Measurements from ENCODE around the gene CBLC.

CBLC gene

DNA sequence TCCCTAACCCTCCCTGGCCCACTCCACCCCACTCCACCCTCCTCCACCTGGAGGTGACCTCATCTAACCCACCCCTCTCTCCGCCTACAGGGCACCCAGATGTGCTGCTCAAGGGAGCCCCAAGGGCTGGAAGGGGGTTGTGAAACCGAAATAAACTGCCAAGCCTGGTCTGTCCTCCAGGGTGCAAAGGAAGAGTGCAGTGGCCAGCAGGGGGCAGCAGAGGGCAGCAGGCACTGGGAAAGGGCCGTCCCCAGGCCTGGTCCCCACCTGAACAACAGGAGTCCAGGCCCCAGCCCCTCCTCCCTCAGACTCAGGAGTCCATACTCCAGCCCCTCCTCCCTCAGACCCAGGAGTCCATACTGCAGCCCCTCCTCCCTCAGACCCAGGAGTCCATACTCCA lies 22.8 kb downstream of the CBLC start:
- CTCF ChIA-PET: no interaction called here
- POLR2A ChIA-PET: no interaction called here
- TF ChIP-seq SUZ12 (IDR thresholded peaks at IDR 0.05) (no peak), NFRKB (IDR thresholded peaks at IDR 0.05) (no peak), LEF1 (IDR thresholded peaks at IDR 0.05; ENCODE audit: borderline replicate concordance) (no peak), CTBP1 (IDR thresholded peaks at IDR 0.05; ENCODE audit: borderline replicate concordance) (no peak), FOXM1 (IDR thresholded peaks at IDR 0.05; ENCODE audit: borderline replicate concordance) (no peak), FOXK2 (IDR thresholded peaks at IDR 0.05) (no peak), ARNT (IDR thresholded peaks at IDR 0.05) (no peak), L3MBTL2 (conservative IDR thresholded peaks at IDR 0.05) (no peak)
- TF ChIP-seq, protein P1, sequence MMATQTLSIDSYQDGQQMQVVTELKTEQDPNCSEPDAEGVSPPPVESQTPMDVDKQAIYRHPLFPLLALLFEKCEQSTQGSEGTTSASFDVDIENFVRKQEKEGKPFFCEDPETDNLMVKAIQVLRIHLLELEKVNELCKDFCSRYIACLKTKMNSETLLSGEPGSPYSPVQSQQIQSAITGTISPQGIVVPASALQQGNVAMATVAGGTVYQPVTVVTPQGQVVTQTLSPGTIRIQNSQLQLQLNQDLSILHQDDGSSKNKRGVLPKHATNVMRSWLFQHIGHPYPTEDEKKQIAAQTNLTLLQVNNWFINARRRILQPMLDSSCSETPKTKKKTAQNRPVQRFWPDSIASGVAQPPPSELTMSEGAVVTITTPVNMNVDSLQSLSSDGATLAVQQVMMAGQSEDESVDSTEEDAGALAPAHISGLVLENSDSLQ (IDR thresholded peaks at IDR 0.05): no peak
- DNase-seq (ENCODE audit: extremely low spot score): peak; percentile 89

DNA sequence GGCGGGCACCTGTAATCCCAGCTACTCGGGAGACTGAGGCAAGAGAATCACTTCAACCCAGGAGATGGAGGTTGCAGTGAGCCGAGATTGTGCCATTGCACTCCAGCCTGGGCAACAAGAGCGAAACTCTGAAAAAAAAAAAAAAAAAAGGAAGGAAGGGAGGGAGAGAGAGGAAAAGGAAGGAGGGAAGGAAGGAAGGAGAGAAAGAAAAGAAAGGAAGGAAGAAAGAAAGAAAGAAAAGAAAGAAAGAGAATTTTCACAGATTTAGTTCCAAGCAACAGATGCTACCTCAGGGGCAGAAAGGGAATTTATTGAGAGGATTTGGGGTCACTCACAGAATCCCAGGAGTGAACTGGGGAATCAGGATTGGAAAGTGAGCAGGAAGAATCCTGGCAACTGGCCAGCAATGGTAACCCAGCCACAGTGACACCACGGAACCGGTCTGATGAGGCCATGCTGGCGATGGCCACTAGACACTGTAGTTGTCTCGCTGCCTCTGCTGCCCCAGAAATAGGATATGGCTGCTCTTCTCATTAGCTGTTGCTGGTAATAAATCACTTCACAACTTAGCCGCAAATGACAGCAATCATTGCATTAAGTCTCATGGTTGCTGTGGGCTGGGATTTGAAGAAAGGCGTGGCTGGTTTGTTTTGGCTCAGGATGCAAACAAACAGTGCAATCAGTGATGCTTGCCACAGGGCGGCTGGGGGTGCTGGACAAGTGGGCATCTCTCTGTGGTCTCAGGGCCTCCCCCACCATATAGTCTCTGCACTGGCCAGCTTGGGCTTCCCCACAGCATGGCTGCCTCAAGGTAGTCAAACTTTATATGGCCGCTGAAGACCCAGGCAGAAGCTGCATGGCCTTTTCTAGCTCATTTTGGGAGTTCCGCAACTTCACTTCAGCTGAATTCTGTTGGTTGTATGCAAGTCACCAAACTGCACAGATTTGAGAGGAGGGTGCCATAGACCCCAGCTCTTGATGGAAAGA lies 26.0 kb downstream of the CBLC start:
- no peak for DNase-seq (ENCODE audit: extremely low spot score)
- CTCF ChIA-PET: interaction anchor here (1.0 to 2.0 kb wide), 4 partner anchors 19 to 80 kb away, joined by 3 to 7 read pairs (median 4); no protein-coding TSS in a partner anchor
- TF ChIP-seq BHLHE40 (IDR thresholded peaks at IDR 0.05; ENCODE audit: borderline replicate concordance): no peak
- TF ChIP-seq, protein P1 (IDR thresholded peaks at IDR 0.05): peak; percentile 78
- POLR2A ChIA-PET: interaction anchor here (1.6 kb wide), 1 partner anchor 11 kb away, joined by 3 read pairs; no protein-coding TSS in a partner anchor

DNA sequence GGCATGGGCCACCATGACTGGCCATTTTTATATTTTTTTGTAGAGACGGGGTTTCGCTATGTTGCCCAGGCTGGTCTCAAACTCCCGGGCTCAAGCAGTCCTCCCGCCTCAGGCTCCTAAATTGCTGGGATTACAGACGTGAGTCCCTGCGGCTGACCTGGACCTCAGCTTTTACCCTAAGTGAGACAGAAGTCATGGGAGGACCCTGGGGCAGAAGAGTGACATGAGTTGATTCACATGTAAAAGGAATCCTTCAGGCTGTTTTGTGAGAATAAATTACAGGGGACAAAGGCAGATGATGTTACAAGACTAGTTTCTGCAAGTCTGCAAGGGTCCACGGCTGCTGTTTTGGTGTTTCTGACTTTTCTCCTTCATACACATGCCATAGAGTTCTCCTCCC lies 28.6 kb downstream of the CBLC start:
- ChIA-PET POLR2A (no interaction called here), CTCF (interaction anchor here (1.3 to 2.1 kb wide), 2 partner anchors 22 to 82 kb away, joined by 3 to 7 read pairs; no protein-coding TSS in a partner anchor)
- TF ChIP-seq HDGF (IDR thresholded peaks at IDR 0.05; ENCODE audit: borderline replicate concordance): no peak
- no peak for DNase-seq (ENCODE audit: extremely low spot score)

DNA sequence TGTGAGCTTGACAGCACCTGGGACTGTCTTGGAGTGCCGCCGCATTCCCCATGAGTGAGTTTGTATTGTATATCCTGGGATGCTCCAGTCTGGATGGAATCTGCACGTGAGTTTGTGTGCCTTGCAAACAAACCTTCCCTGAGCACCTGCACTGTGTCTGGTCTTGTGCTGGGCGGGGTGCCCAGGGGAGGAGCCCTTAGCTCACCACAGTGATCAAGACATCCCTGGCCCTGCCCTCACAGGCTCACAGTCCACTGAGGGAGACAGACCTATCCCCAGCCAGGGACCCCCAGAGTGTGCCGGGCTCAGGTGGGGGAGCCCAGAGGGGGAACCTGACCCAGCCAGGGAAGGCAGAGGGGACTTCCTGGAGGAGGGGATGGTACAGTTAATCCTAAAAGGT lies 29.5 kb downstream of the CBLC start:
- ChIA-PET POLR2A (no interaction called here), CTCF (interaction anchor here (1.0 to 2.1 kb wide), 3 partner anchors 23 to 83 kb away, joined by 3 to 7 read pairs (median 6); partner anchors contain the start of gene NECTIN2)
- TF ChIP-seq, protein P1 (IDR thresholded peaks at IDR 0.05): no peak
- TF ChIP-seq FOXM1 (IDR thresholded peaks at IDR 0.05; ENCODE audit: borderline replicate concordance) (no peak), SUZ12 (IDR thresholded peaks at IDR 0.05) (no peak), TARDBP (IDR thresholded peaks at IDR 0.05) (no peak), FOXA1 (IDR thresholded peaks at IDR 0.05) (no peak), FOXK2 (IDR thresholded peaks at IDR 0.05) (no peak), ARNT (IDR thresholded peaks at IDR 0.05) (no peak), BHLHE40 (IDR thresholded peaks at IDR 0.05; ENCODE audit: borderline replicate concordance) (no peak), LEF1 (IDR thresholded peaks at IDR 0.05; ENCODE audit: borderline replicate concordance) (no peak), SP1 (IDR thresholded peaks at IDR 0.05) (no peak), NFRKB (IDR thresholded peaks at IDR 0.05) (no peak), ELF4 (IDR thresholded peaks at IDR 0.05) (no peak), ZNF384 (IDR thresholded peaks at IDR 0.05) (no peak), HDGF (IDR thresholded peaks at IDR 0.05; ENCODE audit: borderline replicate concordance) (no peak), CTBP1 (IDR thresholded peaks at IDR 0.05; ENCODE audit: borderline replicate concordance) (no peak), L3MBTL2 (conservative IDR thresholded peaks at IDR 0.05) (no peak)
- no peak for DNase-seq (ENCODE audit: extremely low spot score)

DNA sequence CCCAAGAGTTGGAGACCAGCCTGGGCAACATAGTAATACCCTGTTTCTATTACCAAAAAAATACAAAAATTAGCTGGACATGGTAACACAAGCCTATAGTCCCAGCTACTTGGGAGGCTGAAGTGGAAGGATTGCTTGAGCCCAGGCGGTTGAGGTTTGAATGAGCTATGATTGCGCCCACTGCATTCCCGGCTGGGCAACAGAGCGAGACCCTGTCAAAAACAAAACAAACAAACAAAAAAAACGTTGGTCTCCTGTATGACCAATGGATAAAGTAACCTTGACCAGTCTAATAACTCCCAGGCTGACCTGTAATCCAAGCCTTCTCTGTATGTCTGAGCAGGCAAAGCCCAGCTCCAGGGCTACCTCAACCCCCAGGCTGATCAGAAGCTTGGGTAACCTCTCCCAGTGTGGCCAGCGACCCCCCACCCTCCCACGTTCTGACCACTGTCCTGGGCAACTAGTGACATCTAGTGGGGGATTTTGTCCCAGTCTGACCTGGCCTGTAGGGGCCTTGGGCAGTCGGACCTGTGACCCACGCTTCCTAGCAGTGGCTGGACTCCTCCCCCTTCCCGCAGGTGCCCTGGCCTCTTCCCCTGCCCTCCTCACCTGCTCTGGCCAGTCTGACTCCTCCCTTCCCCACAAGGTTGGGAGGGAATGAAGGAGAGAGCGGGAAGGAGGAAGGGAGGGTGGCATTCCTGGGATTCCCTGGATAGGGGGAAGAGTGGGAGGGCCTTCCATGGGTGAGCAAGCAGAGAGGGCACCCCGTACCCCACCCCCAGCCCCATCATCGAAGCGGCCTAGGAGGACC lies 30.2 kb downstream of the CBLC start:
- DNase-seq (ENCODE audit: extremely low spot score): no peak
- CTCF ChIA-PET: interaction anchor here (1.0 to 2.1 kb wide), 3 partner anchors 23 to 84 kb away, joined by 3 to 7 read pairs (median 6); partner anchors contain the start of gene NECTIN2
- TF ChIP-seq ZNF384 (IDR thresholded peaks at IDR 0.05): no peak
- TF ChIP-seq SUZ12 (IDR thresholded peaks at IDR 0.05): no peak
- no peak for TF ChIP-seq SP1 (IDR thresholded peaks at IDR 0.05)
- TF ChIP-seq HDGF (IDR thresholded peaks at IDR 0.05; ENCODE audit: borderline replicate concordance): no peak
- no peak for TF ChIP-seq ARNT (IDR thresholded peaks at IDR 0.05)
- no peak for TF ChIP-seq BHLHE40 (IDR thresholded peaks at IDR 0.05; ENCODE audit: borderline replicate concordance)
- TF ChIP-seq FOXM1 (IDR thresholded peaks at IDR 0.05; ENCODE audit: borderline replicate concordance): no peak
- POLR2A ChIA-PET: no interaction called here
